Measurements from ENCODE around the gene NOP56. TPM values are rescaled to one million over a fixed set of nuclear protein-coding genes. Genes with fewer than 3 reads are reported as not detected.
A peak's percentile ranks its signal among the peaks of the same experiment; 100 is the strongest.

Gene NOP56
- total RNA-seq, 5 donors from 2014 or later (not counting 1 experiment from before 2014, with no cell fraction given): 243 to 279 (median 270) TPM

- Histone ChIP-seq H3K4me1 (ENCODE audit: control insufficient read depth in 1 of 2, extremely low read depth in 1 of 2, insufficient read depth in 2 of 2, low read length in 2 of 2) (peaks cover 0 to 30% of the 10 kb centered on the region in 2 experiments), H3K27me3 (replicated peaks in 1 of 2; ENCODE audit: control insufficient read depth in 2 of 2, extremely low read depth in 1 of 2, insufficient read depth in 2 of 2, low read length in 1 of 2) (peaks cover 8 to 64% of the 10 kb centered on the region in 2 experiments), H3K27ac (ENCODE audit: low read length) (no peak within 1 kb of the TSS), H3K9me3 (no peaks in the 10 kb centered on the region), H3K36me3 (ENCODE audit: control insufficient read depth in 2 of 2, extremely low read depth in 1 of 2, insufficient read depth in 1 of 2, low read length in 1 of 2) (no peaks in the 10 kb centered on the region), H3K4me3 (ENCODE audit: control insufficient read depth in 1 of 2, extremely low read depth in 1 of 2, low read length in 1 of 2) (peak within 1 kb of the TSS; percentile 31 to 49)
- WGBS (ENCODE audit: insufficient coverage): 6% methylated on average over 83 of the region's 106 CpGs
- peak in 12 of 35 experiments; percentile 9 to 49 (median 22) for DNase-seq
- Mint-ChIP-seq H3K36me3 (no peaks in the 10 kb centered on the region), H3K4me1 (peaks cover 25 to 35% (median 32%) of the 10 kb centered on the region in 3 donors), H3K4me3 (peak within 1 kb of the TSS; percentile 82 to 97 (median 92)), H3K27ac (peak within 1 kb of the TSS; percentile 42 to 45), H3K9me3 (no peaks in the 10 kb centered on the region), H3K27me3 (peaks cover 22 to 44% of the 10 kb centered on the region in 2 donors)
- peak; percentile 18 to 37 (median 26) for ATAC-seq (replicated peaks in 1 of 4)
- POLR2A ChIA-PET: interaction anchor here in 1 of 2 donors (0.6 kb wide), 3 partner anchors 44 to 590 kb away, joined by 3 to 7 read pairs (median 6); no protein-coding TSS in a partner anchor
- CTCF ChIA-PET: interaction anchor here in 1 of 2 donors (0.6 to 2.3 kb wide), 3 partner anchors 49 to 61 kb away, joined by 3 to 14 read pairs (median 7); no protein-coding TSS in a partner anchor
Observed at GRCh38 chr20:2692036-2692885, 39.8 kb downstream of the NOP56 start, which contains the start of gene EBF4. TSS of gene EBF4 (plus strand) at chr20:2692780. CDS start at chr20:2693646, 866 bp downstream.

- peak in 12 of 35 experiments; percentile 15 to 63 (median 25) for DNase-seq
Observed at GRCh38 chr20:2692886-2693285, 40.5 kb downstream of the NOP56 start.

GRCh38 chr20:2693286-2694007, 41.0 kb downstream of the NOP56 start:
- peaks cover 0 to 19% of the 10 kb centered on the region in 2 experiments for H3K4me1 ChIP-seq (ENCODE audit: control insufficient read depth in 1 of 2, extremely low read depth in 1 of 2, insufficient read depth in 2 of 2, low read length in 2 of 2)
- Mint-ChIP-seq H3K27me3 (peaks cover 22 to 44% of the 10 kb centered on the region in 2 donors), H3K4me3 (peak overlapping the region in 1 of 3 donors; percentile 54), H3K9me3 (no peaks in the 10 kb centered on the region), H3K4me1 (peaks cover 14 to 26% (median 22%) of the 10 kb centered on the region in 3 donors), H3K36me3 (no peaks in the 10 kb centered on the region), H3K27ac (no peak overlapping the region)
- ChIA-PET POLR2A (interaction anchor here in 1 of 2 donors (0.7 kb wide), 1 partner anchor 739 kb away, joined by 3 read pairs; no protein-coding TSS in a partner anchor), CTCF (interaction anchor here (0.7 to 2.3 kb wide), 3 partner anchors 20 to 55 kb away, joined by 3 to 14 read pairs (median 5); no protein-coding TSS in a partner anchor)
- H3K9me3 ChIP-seq: no peaks in the 10 kb centered on the region
- peak in 28 of 35 experiments; percentile 16 to 71 (median 34) for DNase-seq
- no peak overlapping the region for H3K27ac ChIP-seq (ENCODE audit: low read length)
- H3K27me3 ChIP-seq (replicated peaks in 1 of 2; ENCODE audit: control insufficient read depth in 2 of 2, extremely low read depth in 1 of 2, insufficient read depth in 2 of 2, low read length in 1 of 2): peaks cover 8 to 67% of the 10 kb centered on the region in 2 experiments
- H3K36me3 ChIP-seq (ENCODE audit: control insufficient read depth in 2 of 2, extremely low read depth in 1 of 2, insufficient read depth in 1 of 2, low read length in 1 of 2): no peaks in the 10 kb centered on the region
- ATAC-seq (replicated peaks in 1 of 4): peak; percentile 60 to 74 (median 65)
- H3K4me3 ChIP-seq (ENCODE audit: control insufficient read depth in 1 of 2, extremely low read depth in 1 of 2, low read length in 1 of 2): peak overlapping the region in 1 of 2 donors; percentile 36
- 5% methylated on average over 84 of the region's 89 CpGs for WGBS (ENCODE audit: insufficient coverage)

More at GRCh38 chr20:2692886-2693285, 40.5 kb downstream of the NOP56 start:
- H3K9me3 Mint-ChIP-seq: no peaks in the 10 kb centered on the region
- H3K27me3 Mint-ChIP-seq: peaks cover 22 to 44% of the 10 kb centered on the region in 2 donors
- CTCF ChIA-PET: interaction anchor here in 1 of 2 donors (0.6 to 2.3 kb wide), 3 partner anchors 20 to 53 kb away, joined by 3 to 14 read pairs (median 7); no protein-coding TSS in a partner anchor
- ATAC-seq (replicated peaks in 1 of 4): peak; percentile 39 to 57 (median 53)
- H3K4me1 ChIP-seq (ENCODE audit: control insufficient read depth in 1 of 2, extremely low read depth in 1 of 2, insufficient read depth in 2 of 2, low read length in 2 of 2): peaks cover 0 to 24% of the 10 kb centered on the region in 2 experiments
- no peaks in the 10 kb centered on the region for H3K36me3 ChIP-seq (ENCODE audit: control insufficient read depth in 2 of 2, extremely low read depth in 1 of 2, insufficient read depth in 1 of 2, low read length in 1 of 2)
- no peak overlapping the region for H3K27ac ChIP-seq (ENCODE audit: low read length)
- no peak overlapping the region for H3K4me3 ChIP-seq (ENCODE audit: control insufficient read depth in 1 of 2, extremely low read depth in 1 of 2, low read length in 1 of 2)
- WGBS (ENCODE audit: insufficient coverage): under 1% methylated on average over 47 of the region's 64 CpGs
- peaks cover 20 to 31% (median 27%) of the 10 kb centered on the region in 3 donors for H3K4me1 Mint-ChIP-seq
- no peak overlapping the region for H3K27ac Mint-ChIP-seq
- H3K4me3 Mint-ChIP-seq: no peak overlapping the region
- H3K9me3 ChIP-seq: no peaks in the 10 kb centered on the region
- no peaks in the 10 kb centered on the region for H3K36me3 Mint-ChIP-seq
- POLR2A ChIA-PET: interaction anchor here in 1 of 2 donors (0.6 kb wide), 3 partner anchors 45 to 590 kb away, joined by 3 to 7 read pairs (median 6); no protein-coding TSS in a partner anchor
- peaks cover 8 to 66% of the 10 kb centered on the region in 2 experiments for H3K27me3 ChIP-seq (replicated peaks in 1 of 2; ENCODE audit: control insufficient read depth in 2 of 2, extremely low read depth in 1 of 2, insufficient read depth in 2 of 2, low read length in 1 of 2)

GRCh38 chr20:2694008-2694471, 41.6 kb downstream of the NOP56 start:
- Histone ChIP-seq H3K27ac (ENCODE audit: low read length) (no peak overlapping the region), H3K4me1 (ENCODE audit: control insufficient read depth in 1 of 2, extremely low read depth in 1 of 2, insufficient read depth in 2 of 2, low read length in 2 of 2) (peaks cover 0 to 16% of the 10 kb centered on the region in 2 experiments), H3K9me3 (no peaks in the 10 kb centered on the region), H3K4me3 (ENCODE audit: control insufficient read depth in 1 of 2, extremely low read depth in 1 of 2, low read length in 1 of 2) (peak overlapping the region in 1 of 2 donors; percentile 28), H3K27me3 (replicated peaks in 1 of 2; ENCODE audit: control insufficient read depth in 2 of 2, extremely low read depth in 1 of 2, insufficient read depth in 2 of 2, low read length in 1 of 2) (peaks cover 8 to 73% of the 10 kb centered on the region in 2 experiments), H3K36me3 (ENCODE audit: control insufficient read depth in 2 of 2, extremely low read depth in 1 of 2, insufficient read depth in 1 of 2, low read length in 1 of 2) (no peaks in the 10 kb centered on the region)
- Mint-ChIP-seq H3K27me3 (peaks cover 22 to 44% of the 10 kb centered on the region in 2 donors), H3K27ac (no peak overlapping the region), H3K9me3 (no peaks in the 10 kb centered on the region), H3K36me3 (no peaks in the 10 kb centered on the region), H3K4me3 (peak overlapping the region in 2 of 3 donors; percentile 34 to 54), H3K4me1 (peaks cover 12 to 24% (median 19%) of the 10 kb centered on the region in 3 donors)
- ATAC-seq (replicated peaks in 1 of 4) (no peak), DNase-seq (no peak)
- WGBS (ENCODE audit: insufficient coverage): 16% methylated on average over 16 of the region's 23 CpGs
- POLR2A ChIA-PET: interaction anchor here in 1 of 2 donors (0.7 kb wide), 1 partner anchor 738 kb away, joined by 3 read pairs; no protein-coding TSS in a partner anchor
- CTCF ChIA-PET: interaction anchor here in 1 of 2 donors (0.6 to 2.3 kb wide), 3 partner anchors 19 to 93 kb away, joined by 3 to 14 read pairs (median 5); no protein-coding TSS in a partner anchor

GRCh38 chr20:2694519-2694918, 42.1 kb downstream of the NOP56 start:
- Histone ChIP-seq H3K36me3 (ENCODE audit: control insufficient read depth in 2 of 2, extremely low read depth in 1 of 2, insufficient read depth in 1 of 2, low read length in 1 of 2) (no peaks in the 10 kb centered on the region), H3K27me3 (replicated peaks in 1 of 2; ENCODE audit: control insufficient read depth in 2 of 2, extremely low read depth in 1 of 2, insufficient read depth in 2 of 2, low read length in 1 of 2) (peaks cover 8 to 70% of the 10 kb centered on the region in 2 experiments), H3K4me3 (ENCODE audit: control insufficient read depth in 1 of 2, extremely low read depth in 1 of 2, low read length in 1 of 2) (no peak overlapping the region), H3K9me3 (no peaks in the 10 kb centered on the region), H3K4me1 (ENCODE audit: control insufficient read depth in 1 of 2, extremely low read depth in 1 of 2, insufficient read depth in 2 of 2, low read length in 2 of 2) (peaks cover 0 to 16% of the 10 kb centered on the region in 2 experiments), H3K27ac (ENCODE audit: low read length) (no peak overlapping the region)
- ChIA-PET POLR2A (no interaction called here), CTCF (interaction anchor here in 1 of 2 donors (0.6 to 0.7 kb wide), 2 partner anchors 93 to 524 kb away, joined by 3 to 5 read pairs; no protein-coding TSS in a partner anchor)
- Mint-ChIP-seq H3K9me3 (no peaks in the 10 kb centered on the region), H3K4me1 (peaks cover 12 to 24% (median 17%) of the 10 kb centered on the region in 3 donors), H3K36me3 (no peaks in the 10 kb centered on the region), H3K27ac (no peak overlapping the region), H3K27me3 (peaks cover 22 to 42% of the 10 kb centered on the region in 2 donors), H3K4me3 (peak overlapping the region; percentile 19 to 54 (median 34))
- DNase-seq (no peak), ATAC-seq (replicated peaks in 1 of 4) (no peak)
- WGBS (ENCODE audit: insufficient coverage): 45% methylated on average over 3 of the region's 13 CpGs

Data from T-cell (primary cell).